GM21786 (cell line): ENCODE measurements around the gene SELENOT.

Source experiments
- ATAC-seq: cut with Tn5 transposase; IDR thresholded peaks from one replicate; pipeline ENCODE4 v1.9.1; 2021; ENCODE audit not compliant: unreplicated experiment

The SELENOT gene

DNA sequence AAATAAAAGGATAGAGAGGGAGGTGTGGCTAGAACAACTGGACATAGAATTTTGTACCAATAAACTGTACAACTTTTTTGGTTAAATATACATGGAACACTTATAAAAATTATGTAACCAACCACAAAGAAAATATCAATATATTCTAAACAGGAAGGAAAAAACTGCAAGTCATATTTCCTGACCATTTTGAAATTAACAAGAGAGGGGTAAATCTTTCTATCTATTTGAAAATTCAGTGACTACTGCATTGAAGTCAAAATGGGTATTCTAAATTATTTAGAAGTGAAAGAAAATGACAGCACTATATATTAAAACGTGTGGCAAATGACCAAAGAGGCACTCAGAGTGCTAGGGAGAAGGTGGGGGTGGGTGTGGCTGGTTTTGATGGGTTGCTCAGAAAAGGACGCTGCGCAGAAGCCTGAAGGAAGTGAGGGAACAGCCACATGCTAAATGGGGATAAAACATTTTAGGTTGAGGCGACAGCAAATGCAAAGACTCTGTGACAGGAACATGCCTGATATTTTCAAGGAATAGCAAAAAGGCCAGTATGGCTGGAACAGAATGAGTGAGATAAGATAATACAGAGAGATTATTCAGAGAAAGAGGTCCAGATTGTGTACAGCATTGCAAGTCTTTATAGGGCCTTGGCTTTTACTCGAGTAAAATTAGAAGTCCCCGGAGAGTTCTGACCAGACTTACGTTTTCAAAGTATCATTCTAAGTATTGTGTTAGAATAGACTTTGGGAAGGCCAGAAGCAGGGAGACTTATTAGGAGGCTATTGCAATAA, 59.5 kb downstream of the SELENOT start:
- ATAC-seq = no peak

- no peak for ATAC-seq
Measured at GRCh38 chr3:150663461-150663860, 60.3 kb downstream of the SELENOT start.

DNA sequence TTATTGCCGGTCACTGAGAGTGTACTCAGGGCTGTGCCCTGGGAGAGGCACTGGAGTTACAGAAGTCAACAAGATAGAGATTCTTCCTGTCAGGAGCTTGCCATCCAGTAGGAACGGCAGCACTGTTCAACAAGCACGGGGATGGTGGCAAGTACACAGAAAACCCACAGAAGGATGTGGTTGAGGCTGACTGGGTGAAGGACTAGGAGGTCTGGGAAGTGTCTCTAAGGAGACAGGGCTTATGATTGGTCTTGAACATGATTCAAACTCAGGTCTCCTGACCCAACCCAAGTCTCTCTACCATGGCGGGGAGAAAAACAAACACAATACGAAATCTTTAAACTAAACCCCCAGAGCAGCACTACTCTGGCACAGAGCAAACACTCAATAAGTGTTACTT, 63.0 kb downstream of the SELENOT start:
- no peak for ATAC-seq

GRCh38 chr3:150673966-150674365, 70.8 kb downstream of the SELENOT start:
- no peak for ATAC-seq

GRCh38 chr3:150675587-150675986, 72.5 kb downstream of the SELENOT start:
- ATAC-seq = no peak
